Measurements from ENCODE around the gene MGST2.

MGST2 gene

DNA sequence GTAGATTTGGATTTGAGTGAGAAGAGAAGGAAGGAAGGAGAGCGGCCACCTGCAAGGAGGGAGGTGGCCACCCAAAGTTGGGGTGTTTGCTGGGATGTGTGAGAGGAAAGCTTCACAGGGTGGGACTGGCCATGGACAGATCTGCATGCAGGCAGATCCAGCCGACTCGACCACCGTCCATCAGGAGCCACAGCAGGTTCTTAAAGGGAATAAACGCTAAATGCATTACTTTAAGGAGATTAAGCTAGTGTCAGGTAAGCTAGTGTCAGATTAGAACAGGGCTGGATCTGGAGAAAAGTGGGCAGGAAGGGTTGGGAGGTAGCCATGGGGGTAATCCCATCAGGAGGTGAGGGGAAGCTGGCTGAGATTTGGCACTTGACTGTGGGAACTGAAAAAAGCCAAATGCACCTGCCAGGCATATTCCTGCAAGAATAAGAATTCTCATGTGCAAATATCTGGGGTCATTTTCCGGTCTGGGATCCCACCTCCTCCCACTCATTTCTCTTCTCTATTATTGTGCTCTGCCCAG is 79.6 kb downstream of the MGST2 start:
- no peak for DNase-seq

DNA sequence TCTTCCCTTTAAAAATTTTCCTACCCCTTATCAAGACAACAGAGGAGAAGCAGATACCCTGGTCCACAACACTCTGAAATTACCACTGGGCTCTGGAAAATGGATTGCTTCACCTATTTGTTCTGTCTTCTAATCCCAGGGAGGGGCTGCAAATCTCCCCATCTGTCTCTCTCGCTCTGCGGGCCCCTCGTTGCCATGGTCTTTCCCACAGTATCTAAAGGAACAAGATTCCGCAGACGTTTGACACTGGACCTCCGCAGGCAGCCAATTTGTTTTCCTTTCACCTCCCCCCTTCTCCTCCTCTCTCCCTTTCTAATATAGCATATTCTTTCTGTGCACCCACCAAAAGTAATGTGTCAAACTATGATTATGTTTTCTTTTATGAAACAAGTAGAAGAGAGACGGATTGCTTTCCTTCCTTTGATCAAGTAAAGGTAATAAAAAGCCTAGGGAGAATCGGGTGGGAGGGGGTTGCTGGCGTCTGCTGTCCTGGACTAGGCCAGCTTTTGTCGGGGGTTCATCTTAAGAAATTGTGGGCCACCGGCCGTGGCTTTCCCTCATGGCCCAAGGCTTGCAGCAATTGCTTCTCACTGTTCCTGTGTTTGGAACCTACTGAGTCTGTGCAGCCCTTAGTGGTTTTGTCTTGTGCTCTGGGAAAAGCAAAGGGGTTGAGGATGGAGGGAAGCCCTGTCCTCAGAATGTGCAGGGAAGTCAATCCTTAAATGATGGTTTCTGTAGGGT is 81.0 kb downstream of the MGST2 start:
- DNase-seq: no peak

DNA sequence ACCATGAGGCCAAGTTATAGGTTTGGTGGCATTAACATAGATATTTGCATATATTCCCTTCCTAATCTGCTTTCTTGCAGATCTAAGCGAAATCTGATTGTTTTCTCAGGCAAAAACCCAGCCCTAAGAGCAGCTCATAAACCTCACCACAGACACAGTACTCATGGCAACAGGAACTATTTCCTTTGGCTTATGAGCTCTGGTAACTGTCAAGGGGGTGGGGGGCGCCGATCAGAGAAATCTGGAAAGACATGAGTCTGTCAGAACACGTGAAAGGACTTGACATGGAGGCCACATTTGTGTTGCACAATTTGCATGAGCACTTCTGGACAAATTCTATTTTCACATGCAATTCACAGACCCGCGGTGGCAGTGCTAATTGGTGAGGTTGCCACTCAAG is 83.7 kb downstream of the MGST2 start:
- no peak for DNase-seq

DNA sequence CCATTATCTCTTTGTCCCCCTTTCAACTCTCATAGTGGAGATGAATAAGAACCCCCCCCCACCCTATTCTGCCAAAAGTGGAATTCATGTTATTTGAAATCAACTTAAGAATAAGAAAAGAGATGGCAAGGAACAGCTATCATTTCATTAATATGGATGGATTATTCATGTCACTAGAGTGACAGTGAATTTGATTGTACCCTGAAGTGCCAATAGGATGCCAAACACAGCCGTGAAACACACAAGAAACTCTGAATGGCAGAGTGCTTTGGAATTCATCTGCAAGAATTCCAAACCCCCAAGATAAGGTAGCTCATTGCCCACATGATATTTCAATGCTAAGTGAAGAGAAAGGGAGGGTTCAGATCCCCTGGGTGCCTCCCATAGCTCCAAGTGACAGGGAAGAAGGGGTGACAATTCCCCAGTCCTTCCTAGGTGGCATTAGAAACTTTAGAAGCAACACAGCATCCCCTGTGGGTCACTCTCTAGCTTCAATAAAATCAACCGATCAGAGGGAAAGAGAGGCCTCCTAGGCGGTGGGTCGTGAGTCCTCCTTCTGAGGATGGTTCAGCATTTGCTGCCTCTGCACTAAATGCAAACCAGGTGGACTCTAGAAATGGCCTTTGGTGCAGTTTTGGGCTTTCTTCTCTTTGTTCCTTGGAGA is 84.3 kb downstream of the MGST2 start:
- no peak for DNase-seq

DNA sequence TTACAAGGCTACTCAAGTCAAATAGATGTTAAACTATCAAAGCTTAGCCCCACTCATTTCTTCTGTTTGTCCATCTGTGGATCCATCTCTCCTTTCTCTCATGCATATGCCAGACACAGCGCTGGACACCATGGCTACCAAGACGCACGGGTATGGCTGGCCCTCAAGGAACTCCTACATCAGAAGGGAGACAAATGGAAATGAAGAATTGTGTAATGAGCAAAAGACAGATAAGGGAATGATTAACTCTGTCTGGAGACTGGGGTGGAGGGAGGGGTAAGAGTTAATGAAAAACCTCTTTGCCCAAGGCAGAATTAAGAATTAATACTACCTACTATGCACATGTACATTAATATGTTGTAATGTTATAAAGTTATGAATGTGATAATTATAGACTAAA is 88.1 kb downstream of the MGST2 start:
- no peak for DNase-seq

All from effector CD8-positive, alpha-beta T cell (primary cell).